ENCODE measurements around the gene IMPACT.

DNA sequence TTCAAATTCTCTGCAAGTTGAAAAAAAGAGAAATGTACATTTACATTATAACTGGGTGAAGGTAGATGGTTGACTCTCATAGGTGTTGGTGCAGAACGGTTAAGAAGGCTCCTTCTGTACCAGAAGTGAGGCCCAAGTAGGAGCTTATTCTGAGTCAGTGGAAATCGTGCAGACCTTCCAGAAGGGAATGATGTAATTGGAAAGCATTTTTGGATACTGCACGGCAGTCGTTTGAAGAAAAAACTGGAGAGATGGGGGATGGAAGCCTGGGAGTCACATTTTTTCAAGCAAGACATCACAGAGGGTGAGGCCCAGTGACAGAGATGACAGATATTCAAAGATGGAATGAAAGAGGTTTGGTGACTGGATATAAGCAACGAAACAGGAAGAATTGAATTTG lies 73.3 kb downstream of the IMPACT start:
- TF ChIP-seq, protein P1, sequence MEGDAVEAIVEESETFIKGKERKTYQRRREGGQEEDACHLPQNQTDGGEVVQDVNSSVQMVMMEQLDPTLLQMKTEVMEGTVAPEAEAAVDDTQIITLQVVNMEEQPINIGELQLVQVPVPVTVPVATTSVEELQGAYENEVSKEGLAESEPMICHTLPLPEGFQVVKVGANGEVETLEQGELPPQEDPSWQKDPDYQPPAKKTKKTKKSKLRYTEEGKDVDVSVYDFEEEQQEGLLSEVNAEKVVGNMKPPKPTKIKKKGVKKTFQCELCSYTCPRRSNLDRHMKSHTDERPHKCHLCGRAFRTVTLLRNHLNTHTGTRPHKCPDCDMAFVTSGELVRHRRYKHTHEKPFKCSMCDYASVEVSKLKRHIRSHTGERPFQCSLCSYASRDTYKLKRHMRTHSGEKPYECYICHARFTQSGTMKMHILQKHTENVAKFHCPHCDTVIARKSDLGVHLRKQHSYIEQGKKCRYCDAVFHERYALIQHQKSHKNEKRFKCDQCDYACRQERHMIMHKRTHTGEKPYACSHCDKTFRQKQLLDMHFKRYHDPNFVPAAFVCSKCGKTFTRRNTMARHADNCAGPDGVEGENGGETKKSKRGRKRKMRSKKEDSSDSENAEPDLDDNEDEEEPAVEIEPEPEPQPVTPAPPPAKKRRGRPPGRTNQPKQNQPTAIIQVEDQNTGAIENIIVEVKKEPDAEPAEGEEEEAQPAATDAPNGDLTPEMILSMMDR (IDR thresholded peaks at IDR 0.05), result no peak
- no peak for TF ChIP-seq EP300 (IDR thresholded peaks at IDR 0.05)
